NOMO-1 treated with DMSO at 0.1 percent for 48 hours (cell line): ENCODE results near the gene PPP2R2B.
A peak's percentile ranks its signal among the peaks of the same experiment; 100 is the strongest.

ENCODE experiments used
- DNase-seq: peaks from one replicate; lab custom pipeline; 2025; ENCODE audit not compliant: unreplicated experiment; lab: John Stamatoyannopoulos, UW

Gene PPP2R2B

DNA sequence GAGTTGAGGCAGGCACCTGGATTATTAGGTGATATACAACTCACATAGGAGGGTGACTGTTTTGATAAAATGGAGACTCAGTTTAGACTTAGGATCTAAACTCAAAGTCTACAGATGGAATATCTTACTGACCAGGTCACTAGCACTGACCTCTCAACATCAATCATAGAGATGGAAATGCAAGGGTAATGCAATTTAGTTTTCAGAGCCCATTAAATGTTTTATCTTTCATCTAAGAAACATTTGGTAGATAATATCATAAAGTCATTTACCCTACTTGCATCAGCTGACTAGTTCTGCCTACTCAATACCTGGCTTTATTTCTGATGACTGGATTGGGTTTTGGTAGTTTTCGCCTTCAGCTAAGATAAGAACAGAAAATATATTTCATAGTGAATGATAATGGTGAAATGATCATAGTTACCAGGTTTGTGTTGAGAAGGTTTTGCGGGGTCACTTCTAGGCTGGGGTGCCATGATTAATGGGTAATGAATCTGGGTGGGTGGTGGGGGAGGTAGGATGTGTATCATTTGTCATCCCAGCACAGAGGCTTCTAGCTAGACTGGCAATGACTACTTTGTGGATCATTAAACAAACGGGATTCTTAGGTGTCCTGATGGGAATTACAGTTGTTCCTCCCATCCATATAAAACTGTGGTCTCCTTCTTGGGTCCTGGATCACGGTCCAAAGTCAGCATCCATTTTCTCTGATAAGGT lies 173.4 kb downstream of the PPP2R2B start:
- DNase-seq = no peak

DNA sequence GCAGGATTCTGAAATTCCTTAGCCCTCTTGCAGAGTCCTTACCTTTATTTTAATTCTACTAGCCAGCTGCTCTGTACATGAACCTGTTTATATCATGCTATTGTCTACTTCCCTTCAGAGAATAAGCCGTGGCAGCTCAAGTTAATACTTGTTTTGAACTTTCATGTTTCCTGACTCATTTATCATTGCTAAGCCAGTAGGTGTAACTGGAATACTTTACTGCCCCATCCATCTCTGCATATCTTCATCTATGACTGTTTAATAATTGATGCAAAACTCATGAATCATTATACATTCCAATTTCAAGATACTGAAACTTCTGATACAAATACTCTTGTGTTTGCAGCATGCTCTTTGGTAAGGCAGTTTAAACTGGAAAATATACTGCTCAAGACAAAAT lies 174.7 kb downstream of the PPP2R2B start:
- DNase-seq = no peak

DNA sequence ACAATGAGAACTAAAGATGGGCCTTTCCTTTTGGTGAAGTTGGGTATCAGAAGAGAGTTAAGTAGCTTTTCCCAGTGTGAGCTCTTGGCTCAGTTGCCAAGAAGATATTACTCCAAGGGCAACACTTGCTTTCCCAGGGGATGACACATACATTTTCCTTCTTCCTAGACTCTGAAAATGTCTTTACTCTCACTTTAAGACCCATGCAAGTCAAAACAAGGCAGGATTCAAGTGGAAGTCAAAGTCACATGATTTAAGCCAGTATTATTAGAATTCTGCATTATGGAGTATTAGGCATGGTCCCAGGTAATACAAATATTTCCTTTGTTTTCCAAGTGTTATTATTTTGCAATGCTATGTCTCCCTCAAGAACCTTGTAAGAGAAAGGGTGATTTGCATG lies 175.1 kb downstream of the PPP2R2B start:
- DNase-seq = no peak

DNA sequence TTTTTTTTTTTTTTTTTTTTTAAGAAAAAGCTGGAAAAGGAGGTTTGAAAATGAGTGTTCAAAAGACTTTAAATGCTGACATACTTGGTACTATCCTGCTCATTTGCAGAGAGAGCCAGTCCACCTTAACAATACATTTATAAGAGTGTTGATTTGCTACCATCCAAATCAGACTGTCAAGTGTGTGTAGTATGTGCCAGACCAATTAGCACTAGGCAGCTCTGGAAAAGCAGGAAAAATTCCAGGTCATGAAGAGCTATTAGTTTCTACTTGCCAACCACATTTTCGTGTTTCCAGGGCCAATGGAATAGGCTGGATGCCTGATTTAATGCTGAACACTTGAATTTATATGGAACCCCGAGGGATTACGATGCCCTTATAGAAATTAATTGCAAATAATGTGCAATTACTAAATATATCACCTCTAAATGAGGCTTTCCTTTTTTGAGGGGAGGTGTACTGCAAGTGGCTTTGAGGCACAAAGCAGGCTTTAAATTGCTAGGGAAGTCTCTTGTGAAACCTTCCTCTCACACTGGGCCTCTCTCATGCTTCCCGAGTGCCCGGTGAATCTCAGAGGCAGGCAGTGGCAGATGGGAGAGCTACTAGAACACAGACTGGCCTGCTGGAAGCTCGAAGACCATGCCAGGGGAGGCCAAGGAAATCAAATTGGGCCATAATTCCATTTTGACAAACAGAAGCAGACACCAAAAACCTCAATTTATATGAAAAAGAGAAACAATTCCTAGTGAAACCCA lies 178.7 kb downstream of the PPP2R2B start:
- DNase-seq = no peak

DNA sequence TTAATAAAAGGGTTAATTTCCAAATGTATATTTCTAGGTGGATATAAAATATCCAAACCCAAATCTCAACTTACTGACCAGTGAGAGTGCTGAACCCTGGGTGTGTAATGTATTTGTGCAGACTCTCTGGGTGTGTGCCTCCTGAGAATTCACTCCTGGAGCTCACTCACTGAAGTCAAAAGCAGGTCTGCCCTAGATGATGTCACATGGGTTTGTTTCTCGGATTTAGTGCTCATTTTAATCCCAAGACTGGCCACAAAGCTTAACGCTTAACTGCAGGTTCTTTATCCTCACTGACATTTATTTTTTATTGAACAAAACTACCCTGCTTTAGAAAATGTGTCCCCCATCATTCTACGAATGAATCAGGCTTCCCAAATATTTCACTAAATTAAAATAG lies 179.4 kb downstream of the PPP2R2B start:
- DNase-seq = peak; percentile 7

DNA sequence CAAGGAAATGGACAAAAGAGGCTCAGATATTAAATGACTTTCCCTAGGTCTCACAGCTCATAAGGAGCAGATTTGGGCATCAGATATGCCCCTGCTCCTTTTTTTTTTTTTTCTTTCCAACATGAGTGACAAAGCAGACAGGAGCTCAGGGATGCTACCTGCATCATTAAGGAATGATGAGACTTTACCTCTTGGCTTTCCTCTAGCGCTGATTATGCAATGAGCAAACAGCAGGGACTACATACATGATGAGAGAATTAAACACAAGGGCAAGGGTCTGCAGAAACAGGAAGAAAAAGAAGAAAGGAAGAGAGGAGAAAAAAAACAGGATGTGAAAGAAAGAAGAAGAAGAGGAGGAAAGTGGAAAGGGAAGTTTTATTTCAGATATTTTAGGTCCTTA lies 179.9 kb downstream of the PPP2R2B start:
- peak; percentile 7 for DNase-seq

DNA sequence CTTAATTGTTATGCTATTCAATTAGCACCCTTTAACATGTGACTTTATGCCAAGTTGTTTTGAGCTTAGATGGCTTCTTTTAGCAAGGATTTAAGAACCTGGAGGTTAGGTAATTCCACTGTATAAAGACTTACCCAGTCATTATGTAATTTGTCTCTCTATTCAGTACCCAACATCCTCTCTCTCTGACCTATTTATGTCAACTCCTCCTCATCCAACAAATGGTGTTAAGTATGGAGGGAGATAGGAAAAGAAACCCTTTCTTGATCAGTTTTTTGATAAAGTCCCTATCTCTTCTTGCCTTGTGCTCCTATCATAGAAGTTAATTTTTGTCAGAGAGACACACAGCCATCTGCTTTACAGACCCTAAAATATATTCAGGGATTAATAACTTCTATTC lies 181.3 kb downstream of the PPP2R2B start:
- DNase-seq = no peak

DNA sequence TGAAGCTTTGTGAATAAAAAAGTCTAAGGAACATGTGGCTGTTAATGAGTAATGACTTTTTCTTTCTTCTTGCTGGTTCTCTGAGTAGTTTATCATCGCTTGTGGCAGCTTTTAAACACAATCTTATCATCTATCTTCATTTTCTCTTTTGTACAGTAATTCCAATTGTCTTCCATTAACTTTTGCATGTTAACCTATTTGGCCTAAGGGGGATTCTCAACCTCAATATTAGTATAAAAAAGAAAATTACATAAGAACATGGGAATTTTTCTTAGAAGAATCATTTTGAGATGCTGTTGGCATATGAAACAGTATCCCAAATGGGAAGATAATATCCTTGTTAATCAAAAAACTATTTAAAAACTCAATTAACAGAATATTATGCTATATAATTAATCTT lies 182.9 kb downstream of the PPP2R2B start:
- no peak for DNase-seq

DNA sequence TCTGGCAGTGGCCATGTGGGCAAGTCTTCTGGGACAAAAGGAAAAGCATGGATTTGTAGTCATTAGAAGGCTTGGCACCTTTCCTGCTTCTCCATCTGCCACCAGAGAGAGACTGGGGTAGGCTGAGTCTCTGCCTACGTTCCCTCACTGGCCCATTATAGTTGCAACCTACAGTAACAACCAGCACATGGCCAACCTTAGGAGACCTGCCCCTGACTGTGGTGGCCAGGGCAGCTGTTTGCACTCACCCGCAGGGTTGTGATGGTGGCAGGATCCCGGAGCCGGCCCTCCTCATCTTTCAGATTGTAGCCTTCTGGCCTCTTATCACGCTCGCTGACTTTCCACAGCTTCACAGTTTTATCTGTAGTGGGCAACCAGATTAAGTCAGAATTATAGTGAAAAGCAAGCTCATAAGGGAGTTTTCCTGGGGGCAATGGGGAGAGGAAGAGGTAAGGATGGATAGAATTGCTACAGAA lies 187.6 kb downstream of the PPP2R2B start:
- DNase-seq = no peak

DNA sequence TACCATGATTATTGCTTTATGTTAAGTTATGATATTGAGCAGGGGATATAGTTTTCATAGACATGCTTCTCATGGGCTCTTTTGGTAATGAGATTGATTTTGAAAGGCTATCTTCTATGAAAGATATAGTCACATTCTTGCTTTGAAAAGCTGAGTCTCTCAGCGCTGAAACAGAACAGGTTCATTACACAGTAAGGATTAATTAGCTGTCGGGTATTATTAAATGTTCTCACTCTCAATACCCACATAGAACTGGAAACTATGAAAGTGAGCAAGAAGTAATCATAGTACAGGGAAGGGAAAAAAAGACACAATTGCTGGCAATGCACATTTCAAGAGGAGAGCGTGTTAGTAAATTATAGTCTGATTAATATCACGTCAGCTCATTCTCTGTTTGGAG lies 190.9 kb downstream of the PPP2R2B start:
- no peak for DNase-seq

DNA sequence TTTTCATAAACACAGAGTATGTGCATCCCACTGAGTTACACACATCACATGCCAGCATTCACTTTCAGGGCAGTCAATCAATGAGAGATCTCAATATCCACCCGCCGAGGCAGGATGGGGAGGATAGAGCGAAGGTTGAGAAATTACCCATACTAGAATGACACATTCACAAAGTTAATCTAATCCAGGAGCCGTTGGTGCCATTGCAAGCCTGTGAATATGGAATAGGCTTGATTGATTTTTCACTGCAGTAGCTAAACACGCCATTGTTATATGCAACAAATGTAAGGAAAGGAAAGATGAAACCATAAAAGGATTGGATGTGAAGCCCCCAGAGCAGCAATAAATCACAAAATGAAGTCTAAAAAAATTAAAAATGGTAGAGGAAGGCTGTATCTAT lies 194.7 kb downstream of the PPP2R2B start:
- no peak for DNase-seq

DNA sequence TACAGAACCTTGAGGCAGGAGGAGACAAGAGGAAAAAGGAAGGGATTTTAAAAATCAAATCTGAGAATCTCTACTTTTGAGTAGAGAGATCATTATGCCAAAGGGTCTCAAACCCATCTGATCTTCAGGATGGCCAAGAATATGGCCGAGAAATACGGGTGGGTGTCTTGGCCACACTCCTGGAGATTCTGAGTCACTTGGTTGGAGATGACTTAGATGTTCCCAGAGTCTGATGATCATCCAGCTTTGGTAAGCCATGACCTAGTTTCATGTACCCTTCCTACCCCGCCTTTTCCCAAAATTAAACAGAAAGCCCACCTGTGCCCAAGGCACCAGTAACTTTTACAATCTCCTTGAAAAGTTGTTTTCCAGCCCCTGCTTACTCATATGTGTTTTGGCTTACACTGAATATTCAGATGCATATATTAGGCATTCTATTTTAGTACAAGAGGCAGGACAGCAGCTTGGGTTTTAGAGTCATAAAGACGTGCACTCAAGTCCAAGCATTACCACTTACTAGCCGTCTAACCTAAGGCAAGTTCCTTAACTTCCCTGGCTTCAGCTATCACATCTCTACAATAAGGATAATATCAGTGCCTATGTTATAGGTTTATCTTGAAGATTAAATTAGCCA lies 195.5 kb downstream of the PPP2R2B start:
- DNase-seq = no peak

DNA sequence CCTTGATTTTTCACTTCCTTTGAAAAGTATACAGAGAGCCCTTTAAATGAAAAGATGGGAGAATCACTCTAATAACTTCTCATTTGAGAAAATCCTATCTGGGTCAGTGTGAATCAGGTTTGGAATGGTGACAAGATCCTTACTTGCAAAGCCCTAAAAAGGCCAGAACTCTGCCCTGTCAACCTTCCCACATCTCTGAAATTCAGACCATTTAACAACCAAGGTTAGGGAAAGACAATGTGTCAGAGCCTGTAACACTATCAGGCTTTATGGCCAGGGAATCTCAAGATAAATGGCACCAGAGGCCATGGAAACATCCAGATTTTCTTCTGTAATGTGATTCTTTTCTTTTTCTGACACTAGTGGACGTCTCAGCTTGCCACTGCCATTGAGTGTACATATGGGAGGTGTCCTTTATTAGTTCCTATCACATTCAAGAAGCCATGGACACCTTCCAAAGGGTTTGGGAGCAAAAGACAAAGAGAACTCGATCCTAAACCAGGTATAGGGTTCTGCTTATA lies 196.9 kb downstream of the PPP2R2B start:
- no peak for DNase-seq

DNA sequence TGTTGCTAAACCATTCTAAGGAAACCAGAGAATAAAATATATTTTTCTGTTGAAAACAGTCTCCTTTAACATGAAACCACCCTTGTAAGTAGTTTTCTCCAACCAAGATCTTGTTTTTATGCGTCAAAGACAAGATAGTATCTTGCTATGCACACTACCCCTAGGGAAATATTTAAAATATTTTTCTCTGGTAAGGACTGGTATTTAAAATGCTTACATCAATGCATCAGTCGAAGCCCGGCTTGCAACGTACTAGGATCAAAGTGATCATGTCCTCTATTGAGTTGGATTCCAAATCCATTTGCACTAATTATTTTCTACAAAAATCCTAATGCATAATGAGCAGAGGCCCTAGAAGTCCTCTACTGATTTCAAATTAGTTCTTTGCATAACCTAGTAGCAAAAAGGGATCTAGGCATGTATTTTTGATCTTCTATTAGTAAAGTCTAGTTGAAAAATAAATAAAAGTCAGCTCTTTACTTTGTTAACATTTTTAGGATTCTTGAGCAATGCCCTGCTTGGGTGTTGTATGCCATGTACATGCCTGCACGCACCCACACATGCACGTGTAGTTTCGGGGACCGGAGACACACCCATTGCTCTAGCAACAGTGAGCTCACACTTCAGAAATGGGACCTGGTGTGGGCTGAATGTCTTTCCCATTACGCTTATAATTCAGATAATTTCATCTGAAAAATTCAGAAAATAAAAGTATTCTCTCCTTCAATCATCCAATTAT lies 197.5 kb downstream of the PPP2R2B start:
- DNase-seq = no peak

DNA sequence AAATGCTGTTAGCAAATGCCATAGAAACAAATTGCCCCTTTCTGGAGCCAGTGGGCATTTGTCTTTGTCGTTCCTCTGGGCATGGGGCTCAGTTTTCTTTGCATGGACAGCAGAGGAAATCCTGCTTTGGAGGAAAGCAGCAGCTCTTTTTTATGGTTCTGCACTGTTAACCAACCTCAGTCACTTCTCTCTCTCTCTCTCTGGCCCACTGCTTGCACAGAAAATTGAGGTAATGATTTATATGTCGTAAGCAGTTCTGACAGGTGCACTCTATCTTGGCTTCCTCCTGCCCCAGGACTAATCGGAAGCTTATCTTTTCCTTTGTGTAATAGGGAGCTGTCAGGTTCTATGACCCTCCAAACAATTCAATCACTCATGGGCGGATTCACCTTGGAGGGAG lies 202.9 kb downstream of the PPP2R2B start:
- DNase-seq = no peak

DNA sequence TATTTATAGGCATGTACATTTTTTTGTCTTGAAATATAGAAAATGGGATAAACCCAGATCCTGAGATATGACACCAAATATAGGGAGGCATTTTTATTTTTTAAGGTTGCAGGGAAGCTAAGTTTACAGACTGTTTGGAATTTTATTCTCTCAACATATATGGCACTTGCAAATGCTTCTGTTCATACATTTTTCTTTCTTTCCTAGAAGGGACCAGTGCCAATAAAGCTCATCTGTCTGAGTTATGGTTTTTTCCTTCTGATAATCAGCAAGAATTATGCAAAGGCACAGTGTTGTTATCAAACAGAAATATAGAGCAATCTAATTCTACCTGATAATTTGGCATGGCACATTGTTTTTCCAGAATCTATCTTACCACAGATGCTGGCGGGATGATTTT lies 205.7 kb downstream of the PPP2R2B start:
- no peak for DNase-seq

DNA sequence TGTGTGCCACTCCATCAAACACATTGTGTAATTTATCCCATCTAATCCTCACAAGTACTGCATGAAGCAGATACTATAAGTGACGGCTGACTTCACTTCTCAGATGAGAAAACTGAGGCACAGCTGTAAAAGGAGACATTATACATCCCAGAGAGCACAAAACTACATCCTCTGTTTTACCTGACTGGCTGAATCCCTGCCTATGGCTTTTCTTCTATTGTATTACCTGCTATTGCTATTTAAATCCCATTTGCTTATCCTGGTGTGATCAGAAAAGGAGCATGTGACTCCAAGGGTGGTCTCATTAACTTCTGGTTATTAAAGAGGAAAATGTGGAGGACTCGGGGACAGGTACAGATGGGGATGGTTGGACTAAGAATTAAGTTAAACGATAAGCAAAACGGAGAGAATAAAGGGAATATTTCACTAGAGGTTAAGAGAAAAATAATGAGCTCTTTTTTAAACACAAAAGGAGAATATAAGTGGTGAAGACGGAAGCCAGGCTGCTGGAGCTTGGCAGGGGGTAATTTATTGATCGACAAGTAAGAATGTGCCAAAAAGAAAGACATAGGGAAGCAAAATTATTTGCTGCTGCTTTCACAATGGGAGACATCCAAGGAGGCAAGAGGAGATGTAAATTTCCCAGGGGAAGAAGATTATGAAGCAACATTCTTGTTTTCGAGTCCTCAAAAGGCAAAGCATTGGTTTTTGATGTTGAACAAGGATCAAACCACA lies 206.8 kb downstream of the PPP2R2B start:
- DNase-seq = no peak

DNA sequence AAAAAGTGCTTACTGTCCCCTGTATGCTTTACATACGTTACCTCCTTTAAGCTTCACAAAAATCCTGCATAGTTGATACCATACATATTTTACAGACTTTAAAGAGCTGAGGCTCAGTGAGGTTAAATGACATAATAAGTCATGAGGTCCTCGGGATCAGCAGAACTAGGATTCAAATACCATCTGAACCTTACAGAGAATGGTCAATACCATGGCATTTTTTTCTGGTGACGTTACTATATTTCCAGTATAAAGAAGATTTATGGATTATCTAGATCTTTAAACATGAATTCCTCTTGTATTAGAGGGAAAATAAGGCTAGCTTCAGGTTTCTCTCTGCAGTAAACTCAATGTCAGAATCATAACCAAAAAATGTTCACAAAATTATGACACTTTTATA lies 208.9 kb downstream of the PPP2R2B start:
- DNase-seq = no peak

DNA sequence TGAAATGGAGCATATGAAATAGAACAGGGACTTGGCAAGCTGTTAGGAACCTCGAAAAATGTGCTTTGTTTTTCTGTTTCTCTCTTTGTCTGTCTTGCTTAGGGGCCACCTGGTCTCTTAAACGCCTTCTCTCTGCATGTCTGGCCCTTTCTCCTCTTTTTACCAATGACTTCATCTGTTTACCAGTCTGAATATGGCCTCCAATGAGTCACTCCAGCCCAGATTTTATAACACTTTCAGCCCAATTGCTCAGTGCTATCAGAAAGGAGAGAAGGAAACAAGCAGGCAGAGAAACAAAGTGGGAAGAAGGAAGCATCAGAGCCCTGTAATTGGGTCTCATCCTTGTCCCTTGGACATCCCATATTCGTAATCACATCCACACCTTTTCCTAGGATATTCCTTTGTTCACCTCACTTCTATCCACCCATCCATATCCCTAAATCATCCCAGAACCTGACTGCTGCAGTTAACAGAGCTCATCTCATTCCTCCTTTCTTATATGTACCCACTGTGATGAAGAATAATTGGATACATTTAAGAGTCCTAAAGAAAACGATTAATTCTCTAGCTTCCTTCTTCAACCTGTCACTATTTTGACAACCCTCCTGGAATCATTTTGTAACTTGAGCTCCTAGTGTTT lies 210.8 kb downstream of the PPP2R2B start:
- DNase-seq = no peak

DNA sequence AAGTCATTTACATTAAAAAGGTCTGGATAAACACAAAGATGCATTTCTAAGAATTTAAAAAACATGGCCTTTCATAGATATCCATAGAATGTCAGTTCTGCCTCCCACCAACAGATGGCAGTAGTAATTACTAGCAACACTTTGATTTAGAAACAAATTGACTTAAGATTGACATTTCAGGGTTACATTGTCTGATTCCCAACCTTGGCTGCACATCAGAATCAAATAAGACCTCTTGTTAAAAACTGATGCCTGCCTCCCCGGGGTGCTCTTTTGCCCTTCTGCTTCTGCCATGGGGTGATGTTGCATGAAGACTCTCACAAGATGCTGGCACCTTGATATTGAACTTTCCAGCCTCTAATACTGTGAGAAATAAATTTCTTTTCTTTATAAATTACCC lies 216.3 kb downstream of the PPP2R2B start:
- peak; percentile 6 for DNase-seq
